Measurements from ENCODE around the gene MLXIPL. TPM values are rescaled to one million over a fixed set of nuclear protein-coding genes. Genes with fewer than 3 reads are reported as not detected.

Gene MLXIPL
- total RNA-seq, 1 experiment from 2014 or later = 7.2 TPM

DNA sequence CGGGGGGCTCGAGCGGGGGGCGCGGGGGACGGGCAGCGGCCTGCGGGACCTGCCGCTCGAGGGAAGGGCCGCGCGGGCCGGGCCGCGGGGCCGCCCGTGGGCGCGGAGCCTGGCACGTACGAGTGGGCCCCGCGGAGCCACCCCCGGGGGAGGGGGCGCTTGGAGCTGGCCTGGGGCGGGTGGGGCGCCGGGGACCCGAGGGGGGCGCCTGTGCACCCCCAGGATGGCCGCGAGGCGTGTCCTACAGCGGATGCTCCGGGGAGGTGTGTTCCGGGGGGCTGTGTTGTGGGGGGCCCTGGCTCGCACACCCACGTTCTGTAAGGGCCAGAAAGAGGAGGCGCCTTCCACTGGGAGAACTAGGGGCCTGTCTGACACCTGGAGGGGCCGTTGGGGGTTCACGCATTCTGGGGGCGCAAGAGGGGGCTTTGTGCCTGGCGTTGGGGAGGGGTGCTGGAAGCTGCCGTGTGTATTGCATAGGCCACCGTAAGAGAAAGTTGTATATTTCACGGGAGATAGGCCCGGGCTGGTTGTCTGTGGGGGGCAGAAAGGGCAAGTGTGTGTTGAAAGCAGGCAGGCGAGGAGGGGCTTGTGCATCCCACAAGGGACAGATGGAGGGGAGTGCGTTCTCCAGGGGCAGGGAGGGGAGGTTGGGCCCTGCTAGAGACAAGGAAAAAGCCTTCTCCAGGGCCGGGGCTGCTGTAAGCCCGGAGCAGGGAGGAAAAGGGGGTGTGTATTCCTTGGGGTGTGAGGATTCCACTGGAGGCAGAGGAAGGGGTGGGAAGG is 44.0 kb upstream of the MLXIPL start:
- CTCF ChIA-PET = interaction anchor here (0.5 to 1.0 kb wide), 5 partner anchors 22 to 85 kb away, joined by 3 to 6 read pairs (median 4); no protein-coding TSS in a partner anchor

DNA sequence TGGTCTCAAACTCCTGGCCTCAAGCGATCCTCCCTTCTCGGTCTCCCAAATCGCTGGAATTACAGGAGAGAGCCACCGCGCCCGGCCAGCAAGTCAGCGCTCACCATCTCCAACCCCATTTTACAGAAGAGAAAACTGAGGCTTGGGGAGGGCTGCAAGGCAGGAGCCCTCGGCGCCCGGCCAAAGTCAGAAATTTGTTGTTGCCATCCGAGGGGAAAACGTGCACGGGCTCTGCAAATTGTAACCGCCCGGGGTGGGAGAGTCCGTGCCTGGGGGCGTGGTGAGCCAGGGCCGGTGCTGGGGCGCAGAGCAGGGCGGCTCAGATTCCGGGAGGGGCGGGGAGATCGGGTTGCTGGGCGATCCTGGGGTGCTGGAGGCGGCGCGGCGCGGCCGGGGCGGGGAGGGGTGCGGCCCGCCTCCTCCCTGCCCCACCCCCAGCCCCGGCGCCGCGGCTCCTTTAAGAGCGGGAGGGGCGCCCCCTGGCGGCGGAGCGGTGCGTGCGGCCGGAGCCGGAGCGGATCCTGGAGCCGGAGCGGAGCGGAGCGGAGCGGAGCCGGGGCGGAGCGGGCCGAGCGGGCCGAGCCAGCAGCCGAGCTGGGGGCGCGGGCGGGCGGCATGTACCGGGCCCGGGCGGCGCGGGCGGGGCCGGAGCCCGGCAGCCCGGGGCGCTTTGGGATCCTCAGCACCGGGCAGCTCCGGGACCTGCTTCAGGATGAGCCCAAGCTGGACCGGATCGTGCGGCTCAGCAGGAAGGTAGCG is 43.2 kb upstream of the MLXIPL start, which contains the start of gene VPS37D:
Gene VPS37D (plus strand): TSS at position 488 of the 759 bp plus-strand sequence. CDS start 128 bp downstream, at position 616.
- ChIA-PET POLR2A (no interaction called here), CTCF (interaction anchor here (0.7 kb wide), 2 partner anchors 21 to 55 kb away, joined by 3 read pairs; no protein-coding TSS in a partner anchor)
- intact Hi-C loops (cut with micrococcal nuclease; ENCODE audit: unreplicated experiment) = loop anchor here (5.0 kb wide), 1 partner anchor 60 kb away; no protein-coding TSS in a partner anchor
- TF ChIP-seq, protein P1, sequence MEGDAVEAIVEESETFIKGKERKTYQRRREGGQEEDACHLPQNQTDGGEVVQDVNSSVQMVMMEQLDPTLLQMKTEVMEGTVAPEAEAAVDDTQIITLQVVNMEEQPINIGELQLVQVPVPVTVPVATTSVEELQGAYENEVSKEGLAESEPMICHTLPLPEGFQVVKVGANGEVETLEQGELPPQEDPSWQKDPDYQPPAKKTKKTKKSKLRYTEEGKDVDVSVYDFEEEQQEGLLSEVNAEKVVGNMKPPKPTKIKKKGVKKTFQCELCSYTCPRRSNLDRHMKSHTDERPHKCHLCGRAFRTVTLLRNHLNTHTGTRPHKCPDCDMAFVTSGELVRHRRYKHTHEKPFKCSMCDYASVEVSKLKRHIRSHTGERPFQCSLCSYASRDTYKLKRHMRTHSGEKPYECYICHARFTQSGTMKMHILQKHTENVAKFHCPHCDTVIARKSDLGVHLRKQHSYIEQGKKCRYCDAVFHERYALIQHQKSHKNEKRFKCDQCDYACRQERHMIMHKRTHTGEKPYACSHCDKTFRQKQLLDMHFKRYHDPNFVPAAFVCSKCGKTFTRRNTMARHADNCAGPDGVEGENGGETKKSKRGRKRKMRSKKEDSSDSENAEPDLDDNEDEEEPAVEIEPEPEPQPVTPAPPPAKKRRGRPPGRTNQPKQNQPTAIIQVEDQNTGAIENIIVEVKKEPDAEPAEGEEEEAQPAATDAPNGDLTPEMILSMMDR (IDR thresholded peaks at IDR 0.05) = peak; percentile 97
- TF ChIP-seq POLR2AphosphoS5 (IDR thresholded peaks at IDR 0.05; ENCODE audit: low read depth, low read length) (no peak; the same call in 1 of the 2 replicates), SIN3A (IDR thresholded peaks at IDR 0.05; ENCODE audit: borderline replicate concordance, insufficient read depth, low read depth, low read length) (peak; percentile 71; the same call in 1 of the 2 replicates)
- in situ Hi-C loops (cut with HindIII; ENCODE audit: low pct_unique_long_range_greater_than_20kb, low sequenced_read_pairs) = no loop called here
- Histone ChIP-seq H3K27me3 (ENCODE audit: control insufficient read depth, insufficient read depth, low read length) (no peaks in the 10 kb centered on the region), H3K27ac (ENCODE audit: low read length) (peak within 1 kb of the TSS; percentile 58; the same call in 1 of the 2 replicates), H3K36me3 (ENCODE audit: control insufficient read depth, insufficient read depth, low read length) (no peaks in the 10 kb centered on the region), H3K4me1 (ENCODE audit: control insufficient read depth, insufficient read depth, low read length) (peaks cover 8% of the 10 kb centered on the region), H3K4me3 (ENCODE audit: low read depth in 2 of 2, low read length in 2 of 2) (peak within 1 kb of the TSS; percentile 45 to 73), H3K9me3 (ENCODE audit: control insufficient read depth, insufficient read depth, low read depth, low read length) (no peaks in the 10 kb centered on the region)
- ATAC-seq (peak; percentile 92), DNase-seq (ENCODE audit: low read depth, low spot score) (no peak)
- BruUV-seq (replicated peaks) = no TSS peak

More for the DNA sequence above, 44.0 kb upstream of the MLXIPL start:
- Histone ChIP-seq H3K27me3 (ENCODE audit: control insufficient read depth, insufficient read depth, low read length) (no peaks in the 10 kb centered on the region), H3K36me3 (ENCODE audit: control insufficient read depth, insufficient read depth, low read length) (no peaks in the 10 kb centered on the region), H3K4me3 (ENCODE audit: low read depth in 2 of 2, low read length in 2 of 2) (peak overlapping the region; percentile 45 to 73), H3K27ac (ENCODE audit: low read length) (peak overlapping the region; percentile 58; the same call in 1 of the 2 replicates), H3K4me1 (ENCODE audit: control insufficient read depth, insufficient read depth, low read length) (peaks cover 8% of the 10 kb centered on the region), H3K9me3 (ENCODE audit: control insufficient read depth, insufficient read depth, low read depth, low read length) (no peaks in the 10 kb centered on the region)
- BruUV-seq (replicated peaks) = no TSS peak
- ATAC-seq (peak; percentile 30; the same call in 1 of the 2 replicates), DNase-seq (ENCODE audit: low read depth, low spot score) (no peak)
- in situ Hi-C loops (cut with HindIII; ENCODE audit: low pct_unique_long_range_greater_than_20kb, low sequenced_read_pairs) = no loop called here
- POLR2A ChIA-PET = no interaction called here
- intact Hi-C loops (cut with micrococcal nuclease; ENCODE audit: unreplicated experiment) = loop anchor here (5.0 kb wide), 1 partner anchor 61 kb away; no protein-coding TSS in a partner anchor
- TF ChIP-seq, protein P2, sequence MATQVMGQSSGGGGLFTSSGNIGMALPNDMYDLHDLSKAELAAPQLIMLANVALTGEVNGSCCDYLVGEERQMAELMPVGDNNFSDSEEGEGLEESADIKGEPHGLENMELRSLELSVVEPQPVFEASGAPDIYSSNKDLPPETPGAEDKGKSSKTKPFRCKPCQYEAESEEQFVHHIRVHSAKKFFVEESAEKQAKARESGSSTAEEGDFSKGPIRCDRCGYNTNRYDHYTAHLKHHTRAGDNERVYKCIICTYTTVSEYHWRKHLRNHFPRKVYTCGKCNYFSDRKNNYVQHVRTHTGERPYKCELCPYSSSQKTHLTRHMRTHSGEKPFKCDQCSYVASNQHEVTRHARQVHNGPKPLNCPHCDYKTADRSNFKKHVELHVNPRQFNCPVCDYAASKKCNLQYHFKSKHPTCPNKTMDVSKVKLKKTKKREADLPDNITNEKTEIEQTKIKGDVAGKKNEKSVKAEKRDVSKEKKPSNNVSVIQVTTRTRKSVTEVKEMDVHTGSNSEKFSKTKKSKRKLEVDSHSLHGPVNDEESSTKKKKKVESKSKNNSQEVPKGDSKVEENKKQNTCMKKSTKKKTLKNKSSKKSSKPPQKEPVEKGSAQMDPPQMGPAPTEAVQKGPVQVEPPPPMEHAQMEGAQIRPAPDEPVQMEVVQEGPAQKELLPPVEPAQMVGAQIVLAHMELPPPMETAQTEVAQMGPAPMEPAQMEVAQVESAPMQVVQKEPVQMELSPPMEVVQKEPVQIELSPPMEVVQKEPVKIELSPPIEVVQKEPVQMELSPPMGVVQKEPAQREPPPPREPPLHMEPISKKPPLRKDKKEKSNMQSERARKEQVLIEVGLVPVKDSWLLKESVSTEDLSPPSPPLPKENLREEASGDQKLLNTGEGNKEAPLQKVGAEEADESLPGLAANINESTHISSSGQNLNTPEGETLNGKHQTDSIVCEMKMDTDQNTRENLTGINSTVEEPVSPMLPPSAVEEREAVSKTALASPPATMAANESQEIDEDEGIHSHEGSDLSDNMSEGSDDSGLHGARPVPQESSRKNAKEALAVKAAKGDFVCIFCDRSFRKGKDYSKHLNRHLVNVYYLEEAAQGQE (IDR thresholded peaks at IDR 0.05; ENCODE audit: insufficient read depth in 1 of 2, low read depth in 2 of 2, low read length in 1 of 2) = no peak
- TF ChIP-seq, protein P1 (IDR thresholded peaks at IDR 0.05) = no peak
- TF ChIP-seq POLR2AphosphoS5 (IDR thresholded peaks at IDR 0.05; ENCODE audit: low read depth, low read length) = no peak
- no peak for TF ChIP-seq TCF7L2 (IDR thresholded peaks at IDR 0.05; ENCODE audit: low read depth, low read length)
- TF ChIP-seq SIN3A (IDR thresholded peaks at IDR 0.05; ENCODE audit: borderline replicate concordance, insufficient read depth, low read depth, low read length) = no peak

Measured in Panc1 (cell line).